Activated effector memory CD4-positive, alpha-beta T cell treated with Interleukin-2 at 50 U/mL for 16 hours (primary cell): ENCODE measurements around the gene MYH6.
A peak's percentile ranks its signal among the peaks of the same experiment; 100 is the strongest.
"Not testable (repeated sequence)": the region's sequence is repeated elsewhere in the genome, so short reads cannot be mapped to it uniquely, and the experiment has no call there.

Source experiments
- DNase-seq: peaks from one replicate; pipeline ENCODE4 v3.0.0-alpha.2; 2020

MYH6 gene

DNA sequence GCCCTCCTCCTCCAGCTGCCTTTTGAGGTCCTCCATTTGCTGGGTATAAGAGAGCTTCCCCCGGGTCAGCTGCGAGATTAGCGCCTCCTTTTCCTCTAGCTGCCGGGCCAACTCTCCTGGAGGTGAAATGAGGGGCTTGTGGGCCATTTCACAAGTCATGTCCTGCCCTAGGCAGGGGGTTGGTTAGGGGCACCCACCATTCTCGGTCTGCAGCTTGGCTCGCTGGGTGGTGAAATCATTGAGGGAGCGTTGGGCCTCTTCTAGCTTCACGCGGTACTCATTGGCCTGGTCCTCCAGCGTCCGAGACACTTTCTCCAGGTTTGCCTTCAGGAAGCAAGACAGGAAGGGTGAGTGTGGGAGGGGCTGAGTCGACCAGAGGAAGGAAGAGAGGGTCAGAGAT lies 18.7 kb downstream of the MYH6 start:
- no peak for DNase-seq

- DNase-seq = no peak
Measured at GRCh38 chr14:23388996-23389395, 19.1 kb downstream of the MYH6 start.

DNA sequence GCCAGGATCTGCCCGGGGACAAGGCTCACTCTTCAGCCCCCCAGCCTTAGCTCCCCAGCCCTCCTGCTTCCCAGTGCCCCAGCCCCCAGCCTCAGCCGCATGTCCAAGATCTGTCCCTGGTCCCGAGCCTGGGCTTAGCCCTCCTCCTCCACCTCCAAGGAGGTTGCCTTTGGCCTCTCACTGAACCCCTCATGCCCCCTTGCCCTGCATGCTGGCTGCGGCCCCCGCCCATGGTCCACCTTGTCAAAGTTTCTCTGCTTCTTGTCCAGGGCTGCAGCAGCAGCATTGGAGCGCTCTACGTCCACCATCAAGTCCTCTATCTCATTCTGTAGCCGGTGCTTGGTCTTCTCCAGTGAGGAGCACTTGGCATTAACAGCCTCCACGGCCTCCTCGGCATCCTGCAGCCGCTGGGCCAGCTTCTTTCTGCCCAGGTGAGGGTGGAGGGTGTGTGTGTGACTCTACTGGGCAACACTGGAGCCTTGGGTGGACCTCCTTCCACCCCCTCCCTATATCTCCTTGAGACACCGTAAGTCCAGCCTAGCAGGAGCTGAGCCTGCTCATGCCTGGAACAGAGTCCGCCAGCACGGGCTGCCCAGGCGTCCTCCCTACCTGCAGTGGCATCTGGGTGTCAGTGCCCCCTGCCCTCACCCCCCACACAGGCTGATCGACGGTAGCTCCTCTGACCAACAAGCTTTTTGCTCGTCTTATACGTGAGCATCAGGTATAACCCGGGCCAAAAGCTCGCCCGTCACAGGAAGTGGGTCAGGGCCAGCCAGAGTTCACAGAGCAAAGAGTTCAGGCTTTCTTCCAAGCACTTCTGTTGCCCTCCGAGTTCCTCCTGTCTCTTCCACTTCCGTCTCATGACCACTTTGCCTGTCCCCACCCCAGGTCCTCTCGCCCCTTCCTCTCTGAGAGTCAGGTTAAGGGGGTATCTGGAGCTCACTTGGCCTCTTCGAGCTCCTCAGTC lies 19.9 kb downstream of the MYH6 start:
- DNase-seq = no peak

- no peak for DNase-seq
Measured at GRCh38 chr14:23386999-23387398, 21.1 kb downstream of the MYH6 start.

DNA sequence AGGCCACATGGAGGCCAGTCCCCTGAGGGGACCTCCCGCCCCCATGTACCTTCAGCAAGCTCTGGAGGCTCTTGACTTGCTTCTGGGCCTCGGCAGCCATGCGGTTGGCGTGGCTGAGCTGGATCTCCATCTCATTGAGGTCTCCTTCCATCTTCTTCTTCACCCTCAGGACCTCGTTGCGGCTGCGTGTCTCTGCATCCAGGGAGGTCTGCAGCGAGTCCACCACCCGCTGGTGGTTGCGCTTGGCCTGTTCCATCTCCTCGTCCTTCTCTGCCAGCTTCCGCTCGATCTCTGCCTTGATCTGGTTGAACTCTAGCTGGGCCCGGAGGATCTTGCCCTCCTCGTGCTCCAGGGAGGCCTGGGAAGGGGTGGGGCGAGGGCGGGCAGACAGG lies 21.8 kb downstream of the MYH6 start:
- not testable (repeated sequence) for DNase-seq

DNA sequence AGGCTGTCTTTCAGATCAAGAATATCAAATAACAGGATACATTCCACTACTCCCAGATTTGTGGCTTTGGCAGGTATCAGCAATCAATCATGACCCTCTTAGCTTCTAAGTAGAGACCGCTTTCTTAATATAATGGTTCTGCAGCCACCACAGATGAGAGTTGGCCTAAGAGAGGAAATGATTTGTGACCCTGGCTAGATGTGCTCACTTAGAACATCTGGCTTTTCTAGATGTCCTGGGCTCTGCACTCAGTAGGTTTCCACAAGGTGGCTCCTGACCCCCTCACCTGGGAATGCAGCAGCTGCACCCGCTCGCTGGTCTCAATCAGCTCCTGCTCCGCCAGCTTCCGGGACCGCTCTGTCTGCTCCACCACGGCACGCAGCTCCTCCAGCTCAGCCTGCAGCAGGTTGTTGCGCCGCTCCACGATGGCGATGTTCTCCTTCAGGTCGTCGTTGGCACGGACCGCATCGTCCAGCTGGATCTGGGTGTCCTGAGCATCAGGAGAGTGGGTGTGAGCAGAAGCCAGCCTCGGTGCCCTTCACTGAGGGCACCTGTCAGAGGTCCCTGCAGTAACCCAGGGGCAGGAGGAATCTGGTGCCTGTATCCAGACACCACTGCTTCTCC lies 22.3 kb downstream of the MYH6 start:
- no peak for DNase-seq

- no peak for DNase-seq
Measured at GRCh38 chr14:23385244-23385641, 22.8 kb downstream of the MYH6 start.

- no peak for DNase-seq
Measured at GRCh38 chr14:23384364-23385080, 23.6 kb downstream of the MYH6 start.

DNA sequence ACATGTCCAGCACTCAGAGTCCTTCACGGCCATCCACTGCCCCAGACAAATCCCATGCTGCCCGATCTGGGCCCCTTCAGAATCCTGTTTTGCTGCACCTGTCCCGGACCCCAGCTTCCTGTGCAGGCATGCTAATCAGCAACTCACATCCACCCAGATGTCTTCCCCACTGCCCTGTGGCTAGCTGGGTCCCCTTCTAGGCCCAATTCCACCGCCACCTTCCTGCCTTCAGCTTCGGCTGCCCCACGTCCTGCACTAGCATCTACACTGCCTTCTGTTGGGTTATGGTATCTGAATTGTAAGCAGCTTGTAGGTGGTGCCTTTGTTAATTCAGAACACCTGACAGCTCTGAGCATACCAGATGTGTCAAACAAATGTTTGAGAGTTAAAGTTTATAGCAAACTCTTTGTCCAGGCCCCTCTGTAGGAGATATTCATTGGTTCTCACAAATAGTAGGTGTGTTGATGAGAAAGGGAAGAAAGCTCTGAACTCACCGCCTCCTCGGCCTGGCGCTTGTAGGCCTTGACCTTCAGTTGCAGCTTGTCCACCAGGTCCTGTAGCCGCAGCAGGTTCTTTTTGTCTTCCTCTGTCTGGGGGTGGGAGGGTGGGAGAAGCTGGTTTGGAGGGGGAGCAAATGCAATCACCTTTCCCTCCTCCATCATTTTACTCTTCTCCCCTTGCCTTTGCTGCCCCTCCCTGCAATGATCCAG lies 25.2 kb downstream of the MYH6 start:
- no peak for DNase-seq

- DNase-seq = no peak
Measured at GRCh38 chr14:23382276-23382675, 25.8 kb downstream of the MYH6 start.

DNA sequence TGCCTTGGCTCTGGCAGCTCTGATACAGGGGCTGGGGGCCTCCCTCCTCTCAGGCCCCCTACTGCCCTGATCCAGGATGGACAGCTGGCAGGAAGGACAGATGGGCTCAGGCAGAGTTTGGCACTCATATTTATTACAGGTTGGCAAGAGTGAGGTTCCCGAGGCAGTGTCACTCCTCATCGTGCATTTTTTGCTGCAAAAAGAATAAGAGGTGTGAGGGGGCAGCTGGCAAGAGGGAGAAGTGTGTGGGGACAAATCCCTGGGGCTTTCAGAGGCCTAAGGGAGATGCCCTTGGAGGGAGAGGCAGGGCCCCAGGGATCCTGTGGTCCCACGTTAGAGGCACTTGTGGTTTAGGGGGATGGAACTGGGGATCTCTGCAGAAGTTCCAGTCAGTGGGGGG lies 26.2 kb downstream of the MYH6 start:
- DNase-seq = no peak

DNA sequence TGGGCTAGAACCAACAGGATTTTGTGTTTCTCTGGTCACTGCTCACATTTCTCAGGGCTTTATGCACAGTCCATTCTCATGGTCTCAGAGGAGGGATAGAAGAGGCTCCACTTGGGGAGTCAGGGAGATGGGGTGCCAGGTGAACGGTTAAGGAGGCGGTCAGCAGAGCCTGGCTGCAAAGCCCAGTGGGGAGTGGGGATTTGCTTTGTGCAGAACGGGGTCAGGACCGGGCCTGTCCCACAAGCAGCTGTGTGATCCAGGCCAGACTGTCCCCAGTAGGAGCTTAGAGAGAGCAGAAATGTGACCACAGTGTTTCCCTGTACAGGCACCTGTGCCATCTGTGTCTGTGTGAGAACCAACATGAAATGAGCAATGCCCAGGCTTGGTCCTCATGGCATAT lies 27.1 kb downstream of the MYH6 start:
- DNase-seq = no peak

DNA sequence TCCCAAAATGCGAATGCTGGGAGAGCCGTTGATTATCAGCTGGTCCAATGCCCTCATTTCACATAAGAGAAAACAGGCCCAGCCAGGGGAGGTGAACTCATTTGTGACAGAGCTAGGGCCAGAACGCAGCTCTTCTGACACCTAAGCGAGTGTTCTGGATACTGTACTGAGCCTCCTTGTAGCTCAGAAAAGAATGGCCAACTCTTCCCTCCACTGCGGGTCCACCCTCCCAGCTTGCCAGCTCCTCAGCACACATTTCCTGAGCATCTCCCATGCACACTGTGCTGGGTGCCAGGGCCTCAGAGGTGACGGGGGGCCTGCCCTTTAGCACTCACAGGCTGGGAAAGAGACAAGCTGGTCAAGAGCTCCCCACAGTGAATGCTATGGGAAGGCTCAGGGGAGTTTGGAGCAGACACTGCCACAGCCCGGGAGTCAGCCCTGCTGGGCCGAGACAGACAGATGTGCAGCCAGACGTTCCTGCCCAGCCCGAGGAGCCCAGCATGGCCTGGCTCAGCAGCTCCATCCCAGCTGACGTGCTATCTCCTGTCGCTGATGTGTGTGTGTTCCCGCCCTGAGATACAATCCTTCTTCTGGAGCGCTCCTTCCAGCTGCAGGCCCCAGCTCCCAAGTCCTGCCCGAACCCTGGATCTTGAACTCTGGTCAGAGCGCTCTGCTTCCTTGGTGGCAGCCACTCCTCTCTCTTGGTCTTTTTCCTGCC lies 27.7 kb downstream of the MYH6 start:
- no peak for DNase-seq

GRCh38 chr14:23379366-23380196 lies 28.5 kb downstream of the MYH6 start:
- peak; percentile 52 for DNase-seq

DNA sequence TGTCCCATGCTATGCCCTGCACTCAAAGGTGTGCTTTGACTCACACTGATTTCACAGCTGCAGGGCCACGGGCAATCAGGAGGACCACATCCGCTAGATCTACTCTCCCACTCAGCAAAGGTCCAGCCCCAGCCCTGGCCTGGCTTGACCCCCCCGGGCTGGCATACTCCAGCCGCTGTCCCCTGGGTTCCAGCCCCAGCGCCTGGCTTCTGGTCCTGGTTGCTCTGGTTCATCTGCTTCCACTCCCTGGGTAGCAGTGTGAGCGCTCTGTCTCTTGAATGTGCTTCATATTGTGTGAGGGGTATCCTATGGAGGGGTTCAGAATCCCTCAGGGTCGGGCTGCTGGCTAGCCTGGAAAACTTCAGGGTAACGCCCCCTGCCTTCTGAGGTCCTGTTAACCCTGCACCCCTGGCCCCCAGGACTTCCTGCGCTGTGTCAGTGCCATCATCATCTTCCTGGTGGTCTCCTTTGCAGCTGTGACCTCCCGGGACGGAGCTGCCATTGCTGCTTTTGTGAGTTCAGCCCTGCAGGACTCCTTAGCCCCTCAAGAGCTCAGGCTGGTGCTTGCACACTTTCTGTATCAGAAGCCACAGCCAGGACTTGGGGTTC lies 29.4 kb downstream of the MYH6 start:
- no peak for DNase-seq

DNA sequence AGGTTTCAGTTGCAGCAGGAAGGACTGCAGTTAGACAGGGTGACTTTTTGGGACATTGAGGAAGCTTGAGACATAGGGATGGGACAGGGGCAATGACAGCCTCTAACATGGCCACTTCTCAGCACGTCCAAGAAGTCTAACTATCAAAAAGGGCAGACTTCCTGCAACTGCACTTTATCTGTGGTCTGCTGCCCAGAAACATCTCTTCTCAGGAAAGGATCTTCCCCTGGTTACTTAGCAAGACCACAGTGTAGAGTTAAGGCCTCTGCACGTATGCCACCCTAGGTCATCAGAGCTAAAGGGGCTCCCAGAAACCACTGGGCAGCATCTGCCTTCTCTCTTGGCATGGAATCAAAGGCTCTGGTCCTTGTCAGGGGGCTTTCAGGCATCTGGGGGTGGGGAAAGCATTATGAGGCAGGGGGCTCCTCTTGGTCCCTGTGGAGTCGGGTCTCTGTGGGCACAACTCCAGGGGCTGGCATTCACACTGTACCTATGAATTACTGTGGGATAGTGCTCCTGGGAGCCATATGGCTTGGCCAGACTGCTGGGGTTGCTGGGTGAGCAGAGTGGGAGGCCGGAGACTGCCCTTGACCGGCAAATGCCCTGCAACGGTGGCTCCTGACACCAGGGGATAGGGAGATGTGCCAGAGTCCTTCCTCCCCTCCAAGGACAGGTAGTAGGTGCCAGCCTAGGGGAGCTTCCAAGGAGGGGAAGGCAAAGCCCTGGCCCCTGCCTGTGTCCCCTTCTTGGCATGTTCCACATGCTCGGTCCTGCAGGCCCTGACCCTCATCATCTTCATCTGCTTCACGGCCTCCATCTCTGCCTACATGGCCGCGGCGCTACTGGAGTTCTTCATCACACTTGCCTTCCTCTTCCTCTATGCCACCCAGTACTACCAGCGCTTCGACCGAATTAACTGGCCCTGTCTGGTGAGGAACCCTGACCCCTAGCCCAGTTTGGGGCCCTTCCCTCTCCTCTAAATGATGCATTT lies 30.2 kb downstream of the MYH6 start:
- no peak for DNase-seq

- DNase-seq = no peak
Measured at GRCh38 chr14:23377198-23377550, 30.9 kb downstream of the MYH6 start.

DNA sequence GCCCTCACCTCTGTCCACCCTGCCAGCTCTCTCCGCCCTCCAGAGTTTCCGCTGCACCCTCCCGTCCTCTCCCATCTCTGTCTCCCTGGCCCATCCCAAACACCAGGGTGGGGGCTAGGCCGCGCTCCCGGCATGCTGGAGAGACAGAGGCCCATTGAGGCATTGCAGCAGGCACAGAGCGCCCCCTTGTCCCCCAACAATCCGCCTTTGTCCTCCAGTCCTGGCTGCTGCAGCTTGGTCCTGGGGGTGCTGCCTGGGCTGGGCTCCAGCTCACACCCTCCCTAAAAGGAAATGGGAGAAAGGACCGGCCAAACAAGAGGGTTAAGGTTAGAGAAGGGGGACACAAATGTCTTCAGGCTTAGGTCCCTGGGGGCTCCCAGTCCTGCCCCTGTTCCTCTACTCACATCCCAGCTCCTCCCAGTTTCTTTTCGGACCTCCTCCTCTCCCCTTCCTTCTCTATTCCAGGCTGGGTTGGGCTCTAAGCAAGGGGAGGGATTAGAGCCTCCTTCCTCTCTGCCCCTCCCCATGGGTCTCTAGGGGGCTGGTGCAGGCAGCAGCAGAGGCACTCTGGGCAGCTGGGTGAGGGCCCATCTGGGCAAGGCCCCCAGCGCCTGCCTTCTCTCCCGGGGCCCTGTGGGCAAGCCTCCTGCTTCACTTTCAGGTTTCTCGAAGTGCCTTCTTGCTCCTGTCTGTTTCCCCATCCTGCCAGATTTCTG lies 31.4 kb downstream of the MYH6 start, which contains the start of gene CMTM5:
Gene CMTM5, plus strand, starts transcription at position 565 of the 716 bp plus-strand sequence. CDS start 206 bp downstream, outside the sequence.
- DNase-seq = no peak
